Stimulated activated CD8-positive, alpha-beta memory T cell treated with anti-CD3 and anti-CD28 coated beads, Interleukin-4, amount 100 ng/mL, for 48 hours (primary cell): Measurements from ENCODE around the gene CTU2.
"Not testable (repeated sequence)": the region's sequence is repeated elsewhere in the genome, so short reads cannot be mapped to it uniquely, and the experiment has no call there.

ENCODE experiments used
- DNase-seq: peaks from one replicate; pipeline ENCODE4 v3.0.0-alpha.2; 2020

CTU2 gene

GRCh38 chr16:88706229-88706964, at the start of gene CTU2, which contains the start of gene RNF166:
TSS of gene CTU2 (plus strand) at chr16:88706503. CDS start at chr16:88706531, 28 bp downstream.
TSS of gene RNF166 (minus strand) at chr16:88706408. CDS start at chr16:88706325, 83 bp downstream.
- DNase-seq = peak; percentile 97

- DNase-seq = no peak
These were observed 48.9 kb upstream of the CTU2 start for GRCh38 chr16:88657371-88657770.

GRCh38 chr16:88658714-88659113, 47.6 kb upstream of the CTU2 start:
- DNase-seq = no peak

GRCh38 chr16:88659160-88659559, 47.1 kb upstream of the CTU2 start:
- no peak for DNase-seq

GRCh38 chr16:88661468-88661867, 44.8 kb upstream of the CTU2 start:
- DNase-seq = no peak

- no peak for DNase-seq
These were observed 44.0 kb upstream of the CTU2 start for GRCh38 chr16:88662222-88662842.

- DNase-seq = peak; percentile 96
These were observed 43.3 kb upstream of the CTU2 start, which contains the start of gene MVD for GRCh38 chr16:88662843-88663606. TSS of gene MVD (minus strand) at chr16:88663091. CDS start at chr16:88663080, 11 bp downstream.

GRCh38 chr16:88665148-88665547, 41.2 kb upstream of the CTU2 start:
- no peak for DNase-seq

- no peak for DNase-seq
These were observed 40.7 kb upstream of the CTU2 start for GRCh38 chr16:88665570-88665969.

GRCh38 chr16:88667461-88667860, 38.8 kb upstream of the CTU2 start:
- no peak for DNase-seq

GRCh38 chr16:88669493-88669892, 36.8 kb upstream of the CTU2 start:
- DNase-seq = not testable (repeated sequence)

- no peak for DNase-seq
These were observed 36.3 kb upstream of the CTU2 start for GRCh38 chr16:88669980-88670379.

GRCh38 chr16:88671806-88672205, 34.5 kb upstream of the CTU2 start:
- no peak for DNase-seq

GRCh38 chr16:88672776-88673175, 33.5 kb upstream of the CTU2 start:
- no peak for DNase-seq

- DNase-seq = no peak
These were observed 32.5 kb upstream of the CTU2 start for GRCh38 chr16:88673716-88674379.

GRCh38 chr16:88676502-88677242, 29.6 kb upstream of the CTU2 start:
- no peak for DNase-seq

- DNase-seq = no peak
These were observed 28.6 kb upstream of the CTU2 start for GRCh38 chr16:88677721-88678120.

- no peak for DNase-seq
These were observed 27.9 kb upstream of the CTU2 start for GRCh38 chr16:88678224-88678979.

GRCh38 chr16:88680554-88681083, 25.7 kb upstream of the CTU2 start:
- DNase-seq = no peak

GRCh38 chr16:88681084-88681680, 25.1 kb upstream of the CTU2 start:
- DNase-seq = peak; percentile 66
